HG03342 (cell line): ENCODE data around the gene RFFL.
"Not testable (repeated sequence)": the region's sequence is repeated elsewhere in the genome, so short reads cannot be mapped to it uniquely, and the experiment has no call there.

Experiments
- ATAC-seq: cut with Tn5 transposase; IDR thresholded peaks from one replicate; pipeline ENCODE4 v1.9.1; 2021; ENCODE audit warnings: mild to moderate bottlenecking, moderate library complexity; ENCODE audit not compliant: unreplicated experiment

The RFFL gene

GRCh38 chr17:35050170-35050569 is 13.3 kb downstream of the RFFL start:
- no peak for ATAC-seq

- no peak for ATAC-seq
Observed at GRCh38 chr17:35048685-35049379, 14.7 kb downstream of the RFFL start.

GRCh38 chr17:35046740-35047283 is 16.7 kb downstream of the RFFL start:
- ATAC-seq = peak; percentile 73

GRCh38 chr17:35046245-35046644 is 17.3 kb downstream of the RFFL start:
- peak; percentile 14 for ATAC-seq

GRCh38 chr17:35045458-35045979 is 18.0 kb downstream of the RFFL start:
- ATAC-seq = not testable (repeated sequence)

GRCh38 chr17:35044181-35044580 is 19.3 kb downstream of the RFFL start:
- ATAC-seq = no peak

- ATAC-seq = no peak
Observed at GRCh38 chr17:35041390-35041789, 22.1 kb downstream of the RFFL start.

GRCh38 chr17:35038453-35038852 is 25.1 kb downstream of the RFFL start:
- no peak for ATAC-seq

GRCh38 chr17:35030780-35031179 is 32.7 kb downstream of the RFFL start:
- no peak for ATAC-seq

- no peak for ATAC-seq
Observed at GRCh38 chr17:35028531-35029262, 34.8 kb downstream of the RFFL start.

GRCh38 chr17:35028097-35028496 is 35.4 kb downstream of the RFFL start:
- ATAC-seq = not testable (repeated sequence)

- no peak for ATAC-seq
Observed at GRCh38 chr17:35025541-35025940, 38.0 kb downstream of the RFFL start.

- no peak for ATAC-seq
Observed at GRCh38 chr17:35023538-35023937, 40.0 kb downstream of the RFFL start.

GRCh38 chr17:35022536-35023063 is 40.9 kb downstream of the RFFL start:
- no peak for ATAC-seq

GRCh38 chr17:35021520-35022380 is 41.8 kb downstream of the RFFL start:
- ATAC-seq = no peak

- no peak for ATAC-seq
Observed at GRCh38 chr17:35019386-35020179, 43.9 kb downstream of the RFFL start.

GRCh38 chr17:35018814-35019213 is 44.7 kb downstream of the RFFL start:
- no peak for ATAC-seq

- ATAC-seq = no peak
Observed at GRCh38 chr17:35017021-35017420, 46.5 kb downstream of the RFFL start.

- no peak for ATAC-seq
Observed at GRCh38 chr17:35016369-35016768, 47.1 kb downstream of the RFFL start.

GRCh38 chr17:35011671-35012216 is 51.8 kb downstream of the RFFL start:
- ATAC-seq = no peak
